GM18508 (cell line): Measurements from ENCODE around the gene MTMR12.
"Not testable (repeated sequence)": the region's sequence is repeated elsewhere in the genome, so short reads cannot be mapped to it uniquely, and the experiment has no call there.

Experiments used
- ATAC-seq: cut with Tn5 transposase; IDR thresholded peaks from one replicate; pipeline ENCODE4 v1.9.1; 2021; ENCODE audit warnings: moderate number of reproducible peaks; ENCODE audit not compliant: insufficient read depth, unreplicated experiment

Gene MTMR12

DNA sequence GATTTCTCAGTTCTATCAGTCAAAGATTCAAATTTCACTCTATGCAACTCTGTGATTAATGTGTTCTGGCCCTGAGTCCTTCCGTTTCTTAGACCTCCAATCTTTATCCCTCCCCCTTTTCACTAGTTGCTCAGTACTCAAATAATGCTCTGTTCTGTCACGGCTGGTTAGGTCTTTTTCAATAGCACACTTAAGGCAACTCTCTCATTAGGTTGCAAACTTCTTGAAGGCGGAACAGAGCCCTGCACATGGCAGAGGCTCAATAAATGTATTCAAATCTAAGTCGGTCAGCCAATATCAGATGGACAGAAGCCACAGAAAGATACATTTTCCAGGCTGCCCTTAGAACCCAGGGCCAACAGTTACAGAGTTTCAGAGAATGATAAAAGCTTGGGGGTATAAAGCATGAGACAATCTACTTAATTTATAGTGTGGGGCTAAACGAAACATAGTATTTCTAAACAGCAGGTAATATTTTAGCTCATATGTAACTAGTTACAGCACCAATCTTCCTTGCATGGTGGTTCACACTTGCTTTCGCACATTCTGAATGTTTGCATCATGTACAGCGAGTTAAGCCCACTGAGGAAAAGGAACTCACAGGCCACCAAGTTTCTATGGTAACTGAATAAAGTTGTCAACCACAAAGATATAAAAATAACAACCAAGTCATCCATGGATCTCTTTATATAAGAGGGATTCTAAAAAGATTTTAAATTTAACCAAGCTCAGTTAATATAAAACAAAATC is 71.5 kb downstream of the MTMR12 start:
- no peak for ATAC-seq

DNA sequence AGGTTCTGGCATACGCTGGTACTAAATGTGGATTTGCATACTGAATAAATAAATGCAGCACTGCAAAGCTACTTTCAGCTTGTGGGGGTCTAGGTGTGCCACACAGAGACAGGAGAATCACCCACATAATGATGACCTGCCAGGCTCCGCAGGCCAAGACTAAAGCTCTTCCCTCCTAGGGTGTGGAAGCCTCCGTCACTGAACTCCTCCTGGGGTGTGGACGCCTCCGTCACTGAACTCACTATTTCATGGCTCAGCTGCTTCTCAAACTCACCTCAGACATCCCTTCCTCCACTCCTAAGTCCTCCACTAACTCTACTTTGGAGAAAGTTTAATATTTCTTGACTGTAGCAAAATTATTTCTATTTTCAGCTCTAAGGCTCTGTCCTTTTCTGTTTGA is 73.4 kb downstream of the MTMR12 start:
- ATAC-seq, result no peak

DNA sequence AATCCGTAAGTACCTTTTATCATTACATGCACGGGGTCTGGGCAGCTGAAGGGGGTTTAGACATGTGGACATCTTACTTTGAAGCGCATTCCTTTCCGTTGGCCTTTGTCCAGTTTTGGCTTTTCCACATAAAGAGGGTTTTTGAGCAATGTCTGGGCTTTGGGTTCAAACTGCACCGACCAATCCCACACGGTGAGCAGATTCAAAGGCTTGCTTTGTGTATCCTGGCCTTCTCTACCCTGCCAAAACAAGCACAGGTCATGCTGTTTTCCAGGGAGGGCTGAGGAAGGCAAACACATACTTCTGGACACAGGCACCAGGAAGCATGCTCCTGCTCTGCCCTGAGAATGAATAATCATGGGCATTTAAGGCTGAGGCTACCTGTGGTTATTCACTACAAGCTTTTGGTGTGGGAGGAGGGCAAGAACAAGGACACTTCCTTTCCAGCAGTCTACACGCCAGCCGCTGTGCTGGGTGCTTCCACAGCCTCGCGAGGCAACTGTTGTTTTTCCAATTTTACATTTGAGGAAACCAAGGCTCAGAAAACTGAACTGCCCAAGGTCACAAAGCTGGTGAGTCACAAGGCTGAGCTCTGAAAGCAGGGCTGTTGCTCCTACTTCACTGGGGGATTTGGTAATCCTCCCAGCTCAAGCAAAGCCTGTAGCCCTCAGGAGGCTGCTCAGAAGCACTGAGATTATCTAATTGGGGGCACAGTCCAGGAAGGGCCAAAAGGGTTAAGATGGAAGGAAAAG is 78.9 kb downstream of the MTMR12 start:
- ATAC-seq, result no peak

DNA sequence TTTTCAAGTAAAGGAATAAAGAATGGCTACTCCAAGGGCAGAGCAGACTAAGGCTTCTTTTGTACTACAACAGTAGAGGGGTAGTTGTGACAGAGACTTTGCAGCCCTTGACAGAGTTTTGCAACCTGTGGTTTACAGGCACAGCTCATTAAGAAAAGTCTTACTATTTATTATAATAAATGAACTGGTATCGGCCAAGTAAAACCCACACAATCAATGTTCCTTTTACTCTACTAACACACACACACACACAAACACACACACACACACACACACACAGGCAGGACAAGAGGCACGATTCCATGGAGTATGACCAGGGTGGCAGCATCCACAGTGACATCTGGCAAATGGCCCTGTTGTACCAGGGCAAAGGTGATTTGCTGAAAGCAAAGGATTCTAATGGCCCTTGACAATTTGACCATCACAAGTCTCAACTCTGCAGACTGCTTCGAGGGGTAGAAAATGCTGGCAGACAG is 79.5 kb downstream of the MTMR12 start:
- ATAC-seq, result no peak

DNA sequence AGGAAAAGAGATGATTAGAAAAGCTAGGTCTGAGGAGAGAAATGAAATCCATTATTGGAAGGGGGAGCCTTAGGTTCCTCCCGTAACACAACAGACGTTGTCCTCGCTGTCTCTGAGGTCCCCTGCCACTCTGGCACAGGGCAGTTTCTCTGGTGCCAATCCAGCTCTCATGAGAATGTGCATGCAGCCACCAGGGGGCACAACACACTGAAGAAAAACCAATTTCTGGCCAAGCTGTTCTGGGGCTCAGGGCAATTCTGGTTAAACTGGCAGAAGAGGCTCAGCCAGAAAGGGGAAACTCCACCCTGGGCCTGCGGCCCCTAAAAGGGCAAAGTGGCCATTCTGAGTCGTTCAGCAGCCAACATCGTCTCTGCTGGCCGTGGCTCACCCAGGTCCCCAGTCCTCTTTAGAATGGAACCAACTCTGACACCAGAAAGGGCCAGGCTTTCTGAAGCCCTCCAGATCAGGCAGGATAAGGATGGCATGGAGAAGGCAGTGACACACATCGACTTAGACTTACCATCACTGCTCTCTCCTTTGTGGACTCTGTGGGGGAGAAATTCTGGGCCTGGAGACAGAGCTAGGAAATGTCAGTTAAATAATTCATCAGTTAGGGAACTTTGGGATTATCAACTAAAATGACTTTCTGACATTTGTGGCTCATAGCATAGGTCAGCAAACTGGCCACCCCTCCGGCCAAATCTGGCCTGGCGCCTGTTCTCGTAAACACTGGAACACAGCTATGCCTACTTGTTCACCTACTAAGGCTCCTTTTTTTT is 80.1 kb downstream of the MTMR12 start:
- peak; percentile 74 for ATAC-seq

DNA sequence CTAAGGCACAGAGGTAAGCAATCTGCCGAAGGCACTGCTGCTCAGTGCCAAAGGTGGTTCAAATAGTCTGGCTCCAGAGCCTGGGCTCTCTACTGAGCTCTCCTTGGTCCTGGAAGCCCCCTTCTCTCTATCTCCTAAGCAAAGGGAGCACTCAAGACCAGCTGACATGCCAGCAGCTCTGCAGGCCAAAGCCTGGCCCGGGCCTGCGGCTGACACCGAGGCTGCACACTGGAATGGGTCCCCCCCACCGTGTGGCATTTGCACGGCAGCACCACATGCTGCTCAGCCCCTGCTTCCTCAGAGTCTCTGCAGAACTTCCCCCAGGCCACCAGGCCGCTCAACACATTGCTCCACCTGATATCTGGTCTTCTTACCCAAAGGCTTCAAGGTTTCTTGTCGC is 80.8 kb downstream of the MTMR12 start:
- ATAC-seq, result no peak

DNA sequence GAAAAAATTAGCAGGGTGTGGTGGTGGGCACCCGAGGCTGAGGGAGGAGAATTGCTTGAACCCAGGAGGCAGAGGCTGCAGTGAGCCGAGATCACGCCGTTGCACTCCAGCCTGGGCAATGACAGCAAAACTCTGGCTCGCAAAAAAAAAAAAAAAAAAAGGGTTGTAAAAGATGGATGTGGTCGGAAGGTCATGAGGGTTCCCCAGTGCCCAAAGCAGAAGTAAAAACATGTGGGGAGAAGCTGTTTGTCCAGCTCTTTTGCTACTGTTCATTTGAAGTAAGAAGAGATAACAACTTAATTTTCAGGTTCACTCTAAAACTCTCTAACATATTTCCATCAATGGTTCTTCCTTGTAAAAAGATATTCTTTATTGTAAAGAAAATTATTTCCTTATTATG is 81.5 kb downstream of the MTMR12 start:
- no peak for ATAC-seq

DNA sequence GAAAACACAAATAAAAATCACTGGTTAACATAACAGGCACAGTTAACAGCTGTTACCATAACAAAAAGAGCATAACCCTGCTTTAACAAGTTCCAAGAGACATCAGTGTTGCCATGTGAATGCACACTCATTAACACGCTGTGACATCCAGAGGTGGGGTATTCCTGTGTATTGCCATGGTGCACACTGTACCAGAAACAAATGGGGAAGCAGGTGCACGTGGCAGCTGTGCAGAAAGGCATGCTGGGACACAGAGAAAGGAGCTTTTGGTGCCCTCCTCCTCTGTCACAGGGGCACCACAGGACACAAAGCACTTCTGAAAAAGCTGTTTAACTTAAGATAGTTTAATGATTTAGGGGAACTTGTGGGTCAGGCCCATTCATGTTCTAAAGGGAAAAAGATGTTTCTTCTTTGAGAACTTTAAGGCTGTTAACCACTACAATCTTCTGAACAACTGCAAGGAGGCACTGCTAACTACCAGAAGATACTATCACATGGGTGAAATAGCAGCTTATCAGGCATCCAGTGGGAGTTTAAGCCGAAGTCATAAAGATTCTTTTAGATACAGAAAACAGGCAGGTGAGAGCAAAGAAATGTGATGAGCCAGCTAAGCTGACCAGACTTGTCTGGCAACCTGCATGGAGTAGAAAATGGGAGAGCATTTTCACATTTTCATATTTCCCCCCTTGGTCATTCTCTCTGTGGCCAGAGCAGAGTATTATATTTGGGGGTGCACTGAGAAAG is 82.2 kb downstream of the MTMR12 start:
- ATAC-seq, result no peak

DNA sequence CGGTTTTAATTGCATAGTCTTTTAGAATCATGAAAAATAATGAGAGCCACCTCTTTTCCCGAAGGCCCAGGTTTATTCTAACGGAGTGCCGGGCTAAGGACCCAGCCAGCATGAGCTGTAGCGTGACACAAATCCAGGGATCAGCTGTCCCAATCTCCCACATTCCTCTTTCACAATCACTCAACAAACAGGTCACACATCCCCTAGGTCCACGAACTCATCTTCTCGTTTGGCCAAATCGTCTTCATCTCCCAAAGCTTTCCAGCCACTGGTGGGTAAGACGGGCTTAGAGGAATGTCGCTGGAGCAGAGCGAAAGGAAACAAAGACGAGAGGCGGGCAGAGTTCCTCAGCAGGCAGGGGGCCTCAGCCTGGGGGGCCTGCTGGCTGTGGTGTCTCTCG is 83.2 kb downstream of the MTMR12 start:
- ATAC-seq, result no peak

DNA sequence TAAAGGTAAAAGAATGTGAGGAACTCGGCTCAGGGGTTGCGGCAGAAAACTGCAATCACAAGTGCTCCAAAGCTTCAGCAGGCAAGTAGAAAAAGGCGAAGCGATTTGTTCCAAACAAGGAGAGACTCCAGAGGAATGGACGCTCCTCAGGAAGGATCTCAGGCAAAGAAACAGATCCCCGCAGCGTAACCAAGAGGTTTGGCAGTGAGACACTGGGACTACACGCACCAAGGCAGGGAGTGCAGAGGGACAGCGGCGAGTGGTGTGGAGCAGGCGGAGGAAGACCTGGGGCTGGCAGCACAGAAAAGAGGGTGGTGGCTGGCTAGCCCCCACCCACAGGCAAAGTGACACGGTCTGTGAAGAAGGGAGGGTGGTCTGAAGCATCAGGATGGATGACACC is 83.9 kb downstream of the MTMR12 start:
- no peak for ATAC-seq

DNA sequence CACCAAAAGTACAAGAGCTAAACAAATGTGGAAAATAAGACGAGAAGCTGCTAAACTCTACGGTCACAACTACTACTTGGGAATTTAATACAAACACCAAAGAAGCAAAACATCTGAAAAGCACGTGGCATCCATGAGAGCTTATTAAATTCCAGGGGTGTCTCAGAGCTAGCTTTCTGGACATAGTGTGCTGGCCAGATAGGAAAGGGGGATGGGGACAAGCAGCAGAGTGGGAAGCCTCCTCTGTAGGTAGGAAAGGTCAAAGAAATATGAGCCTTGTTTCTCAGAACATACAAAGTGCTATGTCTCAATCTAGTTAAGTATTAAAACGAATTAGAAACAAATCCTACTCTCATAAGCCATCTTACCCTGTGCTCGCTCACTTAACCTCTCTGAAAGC is 87.3 kb downstream of the MTMR12 start:
- no peak for ATAC-seq

DNA sequence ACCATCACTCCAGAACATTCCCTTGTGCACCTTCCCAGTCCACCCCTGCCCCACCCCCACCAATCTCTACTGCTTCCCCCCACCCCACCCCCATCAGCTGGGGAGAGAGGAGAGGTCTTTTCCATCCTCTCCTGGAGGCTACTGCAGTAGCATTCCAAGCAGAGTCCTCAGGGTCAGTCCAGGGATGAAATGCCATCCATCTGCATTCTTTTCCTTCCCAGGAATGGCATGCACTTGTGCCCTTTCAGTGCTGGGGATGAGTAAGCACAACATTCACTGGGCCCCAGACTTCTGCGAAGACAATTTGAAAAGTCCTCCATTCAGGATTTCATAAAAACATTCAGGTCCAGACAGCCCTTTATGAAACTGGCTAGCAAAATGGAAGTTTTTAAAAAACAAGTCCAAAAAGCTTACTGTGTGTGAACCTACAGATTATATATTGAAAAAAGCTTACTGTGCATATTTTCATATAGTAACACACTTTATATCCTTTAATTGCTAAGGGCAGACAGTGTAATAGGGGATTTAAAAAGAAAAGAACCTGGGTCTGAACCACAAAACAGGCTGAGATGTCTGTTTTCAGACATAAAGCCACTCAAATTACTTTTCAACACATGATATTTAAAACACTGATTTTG is 88.6 kb downstream of the MTMR12 start:
- ATAC-seq, result no peak

DNA sequence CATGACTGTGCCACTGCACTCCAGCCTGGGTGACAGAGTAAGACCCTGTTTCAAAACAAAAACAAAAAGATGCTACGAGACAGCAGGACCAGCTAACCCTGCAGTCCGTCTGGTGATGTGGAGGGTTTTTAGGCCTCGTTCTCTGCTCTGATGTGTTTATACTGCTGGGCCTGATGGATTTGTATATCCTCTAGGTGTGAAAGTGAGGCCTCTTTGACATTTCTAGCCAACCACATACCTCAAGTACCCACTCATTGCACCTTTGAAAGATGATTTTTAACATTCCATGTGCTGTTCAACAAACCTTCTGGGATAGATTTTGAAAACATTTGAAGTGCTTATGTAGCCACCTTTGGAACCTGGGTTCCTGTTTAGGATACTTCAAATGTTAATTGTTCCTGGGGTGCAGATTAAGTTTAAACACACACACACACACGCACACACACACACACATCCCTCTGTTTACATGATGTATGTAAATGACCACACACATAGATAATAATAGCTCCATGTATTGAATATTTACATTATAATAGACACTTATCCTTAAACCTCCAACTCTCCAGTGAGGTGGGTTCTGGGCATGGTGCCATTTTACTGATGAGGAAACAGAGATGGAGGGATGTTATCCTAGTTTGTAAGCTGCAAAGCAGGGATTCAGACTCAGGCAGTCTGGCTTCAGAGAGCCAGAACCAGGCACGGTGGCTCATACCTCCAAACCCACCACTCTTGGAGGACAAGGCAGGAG is 89.8 kb downstream of the MTMR12 start:
- no peak for ATAC-seq

DNA sequence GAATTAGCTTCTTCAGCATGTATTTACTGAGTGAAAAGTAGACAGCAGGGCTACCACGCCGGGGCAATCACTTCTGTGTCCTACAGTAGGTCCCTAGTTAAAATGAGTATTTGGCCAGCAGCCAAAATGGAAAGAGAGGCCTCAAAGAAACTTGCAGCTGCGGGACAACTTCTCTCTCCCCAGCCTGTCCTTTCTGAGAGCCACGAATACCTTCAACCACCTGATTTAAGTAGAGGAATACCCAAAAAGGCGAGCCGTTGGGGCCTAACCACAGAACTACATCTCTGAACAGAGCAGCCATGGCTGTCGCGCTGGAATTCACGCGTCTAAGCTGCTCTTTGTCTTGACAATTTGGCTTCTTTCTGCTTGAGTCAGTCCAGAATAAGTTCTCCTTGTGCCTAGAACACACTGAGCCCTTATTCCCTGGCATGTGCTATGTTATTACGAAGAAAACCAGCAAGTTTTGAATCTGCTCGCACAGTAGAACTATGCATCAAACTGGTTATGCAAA is 94.8 kb downstream of the MTMR12 start:
- no peak for ATAC-seq

DNA sequence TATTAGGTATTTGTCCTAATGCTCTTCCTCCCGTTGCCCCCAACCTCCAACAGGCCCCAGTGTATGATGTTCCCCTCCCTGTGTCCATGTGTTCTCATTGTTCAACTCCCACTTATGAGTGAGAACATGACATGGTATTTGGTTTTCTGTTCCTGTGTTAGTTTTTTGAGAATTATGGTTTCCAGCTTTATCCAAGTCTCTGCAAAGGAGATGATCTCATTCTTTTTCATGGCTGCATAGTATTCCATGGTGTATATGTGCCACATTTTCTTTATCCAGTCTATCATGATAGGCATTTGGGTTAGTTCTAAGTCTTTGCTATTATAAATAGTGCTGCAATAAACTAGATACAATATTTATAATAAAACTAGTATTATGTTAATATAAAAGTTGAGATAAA is 98.4 kb downstream of the MTMR12 start:
- ATAC-seq, result not testable (repeated sequence)

DNA sequence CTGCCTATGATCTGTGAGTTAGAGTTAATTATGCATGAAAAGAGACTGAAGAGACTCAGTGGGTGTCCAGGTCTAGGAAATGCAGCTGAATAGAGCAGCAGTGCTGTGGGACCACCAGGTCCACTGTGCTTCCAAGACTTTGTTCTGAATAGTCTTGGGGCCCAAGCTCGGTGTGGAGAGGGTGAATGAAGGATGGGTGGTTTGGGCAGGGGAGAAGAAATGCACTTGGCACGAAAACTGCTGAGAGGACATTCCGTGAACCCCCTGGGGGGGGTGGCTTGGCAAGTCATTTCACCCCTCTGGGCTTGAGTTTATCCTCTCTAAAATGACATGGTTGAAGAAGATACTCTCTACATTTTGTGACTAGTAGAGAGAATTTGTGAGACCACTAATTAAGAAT is 102.6 kb downstream of the MTMR12 start:
- ATAC-seq, result no peak

DNA sequence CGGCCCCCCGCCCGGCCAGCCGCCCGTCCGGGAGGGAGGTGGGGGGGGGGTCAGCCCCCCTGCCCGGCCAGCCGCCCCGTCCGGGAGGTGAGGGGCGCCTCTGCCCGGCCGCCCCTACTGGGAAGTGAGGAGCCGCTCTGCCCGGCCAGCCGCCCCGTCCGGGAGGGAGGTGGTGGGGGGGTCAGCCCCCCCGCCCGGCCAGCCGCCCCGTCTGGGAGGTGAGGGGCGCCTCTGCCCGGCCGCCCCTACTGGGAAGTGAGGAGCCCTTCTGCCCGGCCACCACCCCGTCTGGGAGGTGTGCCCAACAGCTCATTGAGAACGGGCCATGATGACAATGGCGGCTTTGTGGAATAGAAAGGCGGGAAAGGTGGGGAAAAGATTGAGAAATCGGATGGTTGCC is 103.9 kb downstream of the MTMR12 start:
- not testable (repeated sequence) for ATAC-seq

DNA sequence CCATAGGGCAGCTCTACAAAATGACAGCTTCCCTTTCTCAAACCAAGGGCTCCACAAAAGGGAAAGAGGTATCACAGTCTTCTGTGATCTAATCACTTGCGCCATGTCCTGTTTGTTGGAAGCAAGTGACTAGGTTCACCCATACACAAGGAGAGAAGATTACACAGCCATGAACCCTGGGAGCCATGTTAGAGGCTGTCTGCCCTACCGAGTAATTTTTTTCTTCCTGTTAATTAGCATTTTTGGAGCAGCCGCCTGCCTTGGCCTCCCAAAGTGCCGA is 105.4 kb downstream of the MTMR12 start:
- no peak for ATAC-seq
